GM18909 (cell line): Measurements from ENCODE around the gene PANX2.

Experiments used
- ATAC-seq: cut with Tn5 transposase; IDR thresholded peaks from one replicate; pipeline ENCODE4 v1.9.1; 2021; ENCODE audit warnings: mild to moderate bottlenecking; ENCODE audit not compliant: unreplicated experiment, poor library complexity

PANX2 gene

DNA sequence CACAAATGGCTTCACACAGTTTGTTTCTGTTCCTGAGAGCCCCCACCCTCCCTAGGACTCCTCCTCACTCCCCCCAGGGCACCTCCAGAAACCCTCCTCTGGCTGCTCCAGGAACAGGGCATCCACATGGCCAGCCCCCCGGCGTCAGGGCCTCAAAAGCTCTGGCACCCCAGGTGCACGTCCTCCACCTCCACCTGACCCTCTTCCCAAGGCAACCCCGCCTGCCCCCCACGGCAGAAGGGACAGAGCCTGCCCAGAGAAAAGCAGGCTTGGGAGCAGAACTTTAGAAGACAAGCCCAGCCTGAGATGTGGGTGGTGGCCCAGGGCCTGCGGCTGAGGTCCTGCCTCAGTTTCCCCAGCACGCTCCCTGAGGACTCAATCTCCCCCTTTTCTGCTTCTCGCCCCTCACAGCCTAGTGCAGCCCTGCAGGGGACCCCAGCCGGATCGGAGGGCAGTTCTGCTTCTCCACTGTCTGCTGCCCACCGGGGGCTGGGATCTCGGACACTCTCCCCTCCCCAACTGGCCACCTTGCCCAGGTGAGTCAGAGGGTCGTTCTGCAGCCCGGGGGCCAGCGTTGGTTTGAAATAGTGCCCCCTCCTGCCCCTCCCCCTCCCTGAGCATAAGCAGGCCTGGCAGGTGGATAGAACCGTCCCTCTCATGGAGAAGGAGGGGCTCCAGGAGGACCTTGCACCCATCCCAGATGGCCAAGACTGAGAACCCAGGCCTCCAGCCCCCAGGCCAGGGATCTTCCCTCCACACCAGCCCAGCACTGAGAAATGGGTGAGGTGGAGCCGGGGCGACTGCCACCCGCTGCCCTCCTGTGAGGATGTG is 12.8 kb downstream of the PANX2 start:
- ATAC-seq, result no peak

DNA sequence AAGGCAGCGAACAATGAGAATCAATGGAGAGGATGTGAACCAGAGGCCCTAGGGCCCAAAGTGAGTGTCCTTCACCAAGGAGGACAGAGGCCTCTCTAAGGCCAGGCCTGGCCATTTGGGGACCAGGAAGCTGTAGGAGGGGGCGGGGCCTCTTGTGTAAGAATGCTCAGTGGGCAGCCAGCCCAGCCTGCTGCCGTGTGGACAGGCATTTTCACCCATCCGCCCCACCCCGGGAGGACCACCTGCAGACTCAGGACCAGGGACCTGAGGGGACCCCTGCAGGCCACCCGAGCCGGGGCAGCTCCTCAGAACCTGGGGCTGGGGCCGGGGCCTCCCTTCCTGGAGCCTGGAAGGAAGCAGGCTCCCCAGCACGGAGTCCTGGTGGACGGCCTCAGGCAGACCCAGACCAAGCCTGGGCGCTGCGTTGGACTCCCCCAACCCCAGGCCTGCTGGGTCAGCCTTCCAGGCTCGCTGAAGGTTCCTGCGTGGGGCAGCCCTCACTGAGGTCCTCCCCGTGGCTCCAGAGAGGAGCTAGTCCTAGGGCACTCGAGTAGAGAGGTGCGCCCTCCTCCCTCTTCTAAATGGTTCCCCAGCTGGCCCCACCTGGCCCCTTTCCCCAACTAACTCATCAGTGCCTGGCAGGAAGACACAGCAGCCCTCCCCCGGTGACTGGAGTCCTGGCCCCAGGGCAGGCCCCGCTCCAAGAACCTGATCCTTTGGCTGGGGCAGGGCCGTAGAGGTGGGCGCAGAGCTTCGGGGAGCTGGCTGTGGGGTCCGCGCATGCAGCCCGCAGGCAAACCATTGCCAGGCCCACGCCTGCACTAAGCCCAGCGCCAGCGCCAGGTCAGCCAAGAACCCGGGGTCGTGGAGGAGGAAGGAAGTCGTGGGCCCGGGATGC is 13.7 kb downstream of the PANX2 start:
- no peak for ATAC-seq

DNA sequence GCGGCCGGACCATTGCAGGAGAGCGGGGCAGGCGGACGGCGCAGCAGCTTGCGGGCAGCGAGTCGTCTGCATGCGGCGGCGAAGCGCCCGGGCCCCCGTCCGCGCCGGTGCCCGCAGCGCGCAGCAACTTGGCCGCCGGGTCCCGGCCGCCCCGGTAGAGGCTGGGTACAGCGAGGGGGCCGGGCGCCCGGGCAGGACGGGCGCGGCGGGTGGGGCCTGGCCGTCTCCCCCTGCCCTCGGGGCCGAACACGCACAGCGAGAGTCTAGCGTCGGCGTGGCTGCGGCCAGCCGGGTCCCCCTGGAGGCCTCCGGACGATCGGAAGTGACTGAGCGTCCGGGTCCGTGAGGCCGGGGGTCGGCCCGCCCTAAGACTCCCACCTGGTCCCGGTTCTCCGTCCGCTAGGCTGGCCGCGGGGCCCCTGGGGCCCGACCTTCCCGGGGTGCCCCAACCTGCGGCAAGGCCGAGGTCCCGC is 14.4 kb downstream of the PANX2 start:
- ATAC-seq, result no peak

DNA sequence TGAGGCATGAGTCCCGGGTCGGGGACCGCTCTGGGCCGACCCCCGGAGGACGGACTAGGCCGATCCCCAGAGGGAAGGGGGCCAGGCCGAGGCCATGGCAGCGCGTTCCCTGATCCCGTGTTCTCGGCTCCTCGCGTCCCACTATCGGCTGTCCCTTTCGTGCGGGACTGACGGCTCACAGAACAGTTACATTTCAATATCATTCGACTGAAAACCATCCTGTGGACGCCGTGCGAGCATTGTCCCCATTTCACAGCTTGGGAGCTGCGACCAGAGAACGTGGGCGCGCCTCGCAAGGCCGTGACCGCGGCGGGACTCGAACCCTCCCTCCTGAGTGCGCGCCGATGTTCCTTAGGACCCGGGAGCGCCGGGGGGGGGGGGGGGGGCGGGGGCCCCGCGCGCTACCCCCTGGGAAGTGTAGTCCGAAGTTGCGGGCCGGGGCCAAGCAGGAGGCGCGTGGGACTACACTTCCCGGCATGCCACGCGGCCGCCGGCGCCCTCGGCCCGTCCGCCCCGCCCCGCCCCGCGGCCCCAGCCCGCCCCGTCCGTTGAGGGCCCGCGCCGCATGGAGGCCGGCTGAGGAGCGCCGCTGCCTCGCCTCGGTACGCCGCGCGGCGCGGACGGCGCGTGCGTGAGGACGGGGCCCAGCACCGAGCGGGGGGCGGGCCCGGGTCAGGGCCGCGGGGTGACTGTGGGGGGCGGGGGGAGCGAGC is 15.0 kb downstream of the PANX2 start, which contains the start of gene TRABD:
TSS of gene TRABD (plus strand) at position 539 of the 713 bp plus-strand sequence. CDS start 7,148 bp downstream, outside the sequence.
- no peak for ATAC-seq

DNA sequence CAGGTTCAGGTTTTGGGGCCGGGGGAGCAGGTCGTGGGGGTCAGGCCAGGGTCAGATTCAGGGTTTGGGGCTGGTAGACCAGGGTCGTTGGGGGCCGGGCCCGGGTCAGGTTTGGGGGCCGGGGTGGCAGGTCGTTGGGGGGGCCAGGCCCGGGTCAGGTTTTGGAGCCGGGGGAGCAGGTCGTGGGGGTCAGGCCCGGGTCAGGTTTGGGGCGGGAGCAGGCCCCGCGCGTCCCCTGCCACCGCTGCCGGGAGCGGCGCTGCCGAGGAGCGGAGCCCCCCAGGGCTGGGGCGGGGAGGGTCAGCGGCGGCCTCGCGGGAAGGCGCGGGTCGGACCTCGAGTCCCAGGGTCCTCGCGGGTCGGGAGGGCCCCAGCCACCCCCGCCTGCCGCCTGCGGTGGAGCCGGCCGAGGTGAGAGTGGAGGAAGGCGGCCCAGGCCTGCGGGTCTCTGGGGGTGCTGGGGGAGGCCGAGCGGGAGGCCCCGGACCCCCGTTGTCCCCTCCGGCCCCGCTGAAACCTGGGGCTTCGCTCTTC is 15.7 kb downstream of the PANX2 start:
- ATAC-seq, result no peak

DNA sequence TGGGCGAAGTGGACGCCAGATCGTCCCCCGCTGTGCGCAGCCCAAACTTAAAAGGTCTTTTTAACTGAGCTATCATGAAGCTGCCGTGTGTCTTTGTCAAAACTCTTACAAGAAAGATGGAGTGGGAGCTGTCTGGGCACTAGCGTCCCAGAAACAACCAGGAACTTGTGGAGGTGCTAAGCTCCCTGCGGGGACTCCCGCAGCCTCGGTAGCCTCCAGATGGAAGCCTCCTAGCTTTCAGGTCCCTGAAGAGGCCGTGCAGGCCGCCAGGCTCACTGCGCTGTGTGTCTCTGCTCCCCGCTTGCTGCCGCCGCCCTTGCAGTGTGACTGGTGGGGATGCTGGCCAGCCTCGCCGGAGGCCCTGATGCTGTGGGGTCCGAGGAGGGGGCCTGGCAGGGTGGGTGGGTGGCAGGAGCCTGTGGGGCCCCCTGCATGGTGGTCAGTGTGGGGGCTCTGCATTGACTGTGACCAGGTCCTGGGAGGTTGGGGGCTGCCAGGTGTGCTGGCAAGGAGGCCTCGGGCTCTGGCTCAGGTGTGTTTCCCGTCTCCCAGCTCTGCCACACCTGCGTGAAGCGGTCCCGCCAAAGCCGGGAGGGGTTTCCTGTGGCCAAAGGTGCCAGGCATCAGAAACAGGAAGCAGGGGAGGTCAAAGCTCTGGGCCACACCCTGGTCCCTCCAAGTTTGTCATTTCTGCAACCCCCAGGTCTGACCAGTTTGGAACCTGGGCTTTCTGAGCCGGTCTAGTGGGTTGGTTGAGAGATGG is 16.4 kb downstream of the PANX2 start:
- ATAC-seq, result no peak

DNA sequence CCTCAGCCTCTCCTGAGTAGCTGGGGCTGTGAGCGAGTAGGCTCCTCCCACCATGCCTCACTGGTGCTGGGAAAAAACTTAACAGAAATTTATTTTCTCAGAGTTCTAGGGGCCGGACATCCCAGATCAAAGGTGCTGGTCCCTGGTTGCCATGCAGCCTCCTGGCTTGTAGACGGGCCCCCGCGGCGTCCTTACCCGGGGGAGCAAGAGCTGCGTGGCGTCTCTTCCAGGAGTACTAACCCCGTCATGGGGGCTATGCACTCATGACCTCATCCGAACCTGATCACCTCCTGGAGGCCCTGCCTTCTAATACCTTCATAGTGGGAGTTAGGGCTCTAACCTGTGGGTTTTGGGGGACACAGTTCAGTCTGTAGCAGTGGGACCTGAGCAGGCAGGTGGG is 17.8 kb downstream of the PANX2 start:
- no peak for ATAC-seq

DNA sequence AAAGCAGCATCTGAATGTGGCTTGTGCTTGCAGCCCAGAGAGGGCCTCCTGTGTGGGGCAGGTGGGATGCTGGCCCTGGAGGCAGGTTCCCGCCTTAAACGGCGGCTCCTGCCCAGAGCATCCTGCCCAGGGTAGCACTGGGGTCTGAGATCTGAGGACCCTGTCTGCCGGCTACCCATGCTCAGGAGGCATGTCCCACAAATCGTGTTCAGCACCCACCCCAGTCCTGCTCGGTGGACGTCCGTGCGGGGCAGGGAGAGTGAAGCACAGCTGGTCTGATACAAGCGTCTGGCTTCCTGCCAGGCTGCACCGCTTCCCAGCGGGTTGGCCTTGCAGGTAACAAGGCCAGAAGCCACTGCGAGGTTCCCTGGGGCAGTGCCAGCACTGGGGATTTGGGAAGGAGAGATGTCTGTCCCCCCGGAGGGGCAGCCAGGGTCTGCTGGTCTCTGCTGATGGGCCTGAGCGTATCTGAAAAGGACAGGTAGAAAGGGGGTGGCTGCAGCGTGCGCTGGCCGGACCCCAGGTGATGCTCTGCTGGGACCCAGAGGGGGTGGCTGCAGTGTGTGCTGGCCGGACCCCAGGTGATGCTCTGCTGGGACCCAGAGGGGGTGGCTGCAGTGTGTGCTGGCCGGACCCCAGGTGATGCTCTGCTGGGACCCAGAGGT is 18.8 kb downstream of the PANX2 start:
- no peak for ATAC-seq

DNA sequence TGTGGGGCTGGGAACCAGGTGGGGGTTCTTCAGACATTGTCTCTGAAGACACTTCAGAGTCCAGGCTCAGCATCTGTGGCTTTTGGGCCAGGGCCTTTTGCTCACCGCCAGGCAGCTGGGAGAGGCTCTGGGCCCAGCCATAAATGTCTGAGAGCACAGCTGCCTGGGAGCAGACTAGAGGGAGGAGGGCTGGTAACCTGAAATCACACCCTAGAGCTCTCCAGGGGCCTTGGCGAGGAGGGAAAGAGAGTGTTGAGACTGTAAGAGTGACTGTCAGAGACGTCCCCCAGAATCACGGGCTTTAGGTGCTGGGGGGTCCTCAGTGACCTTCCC is 19.3 kb downstream of the PANX2 start:
- ATAC-seq, result peak; percentile 3

DNA sequence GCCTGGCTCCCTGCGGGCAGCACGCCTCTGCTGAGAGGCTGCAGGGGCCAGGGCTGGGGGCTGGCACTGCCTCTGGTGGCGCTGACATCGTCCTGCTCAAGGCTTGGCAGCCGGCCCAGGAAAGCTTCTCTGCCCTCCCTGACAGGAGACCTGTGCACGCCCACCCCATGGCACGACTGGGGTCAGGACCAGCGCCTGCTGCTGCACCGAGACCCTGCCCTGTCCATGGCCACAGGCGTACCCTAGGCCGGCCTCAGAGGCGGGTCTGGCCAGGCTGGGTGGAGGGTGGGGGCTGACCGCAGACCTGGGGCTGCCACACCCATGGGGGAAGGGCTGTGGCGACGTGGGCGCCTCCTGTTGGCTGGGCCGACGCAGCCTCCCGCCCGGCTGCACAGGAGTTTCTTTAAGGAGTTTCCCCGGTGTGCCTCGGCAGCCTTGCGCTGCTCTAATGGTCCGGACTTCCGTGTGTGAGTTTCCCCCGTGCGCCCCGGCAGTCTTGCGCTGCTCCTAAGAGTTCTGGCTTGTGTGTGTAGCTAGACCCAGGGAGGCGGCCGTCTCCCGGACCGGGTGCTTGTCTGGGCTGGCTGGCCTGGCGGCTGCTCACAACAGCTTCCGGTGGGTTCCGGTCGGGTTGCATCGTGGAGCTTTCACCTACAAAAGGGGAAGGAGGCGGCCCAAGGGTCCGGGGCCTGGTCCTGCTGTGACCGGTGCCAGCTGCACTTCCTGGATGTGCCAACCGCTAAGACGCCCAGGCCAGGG is 19.8 kb downstream of the PANX2 start:
- ATAC-seq, result peak; percentile 41

DNA sequence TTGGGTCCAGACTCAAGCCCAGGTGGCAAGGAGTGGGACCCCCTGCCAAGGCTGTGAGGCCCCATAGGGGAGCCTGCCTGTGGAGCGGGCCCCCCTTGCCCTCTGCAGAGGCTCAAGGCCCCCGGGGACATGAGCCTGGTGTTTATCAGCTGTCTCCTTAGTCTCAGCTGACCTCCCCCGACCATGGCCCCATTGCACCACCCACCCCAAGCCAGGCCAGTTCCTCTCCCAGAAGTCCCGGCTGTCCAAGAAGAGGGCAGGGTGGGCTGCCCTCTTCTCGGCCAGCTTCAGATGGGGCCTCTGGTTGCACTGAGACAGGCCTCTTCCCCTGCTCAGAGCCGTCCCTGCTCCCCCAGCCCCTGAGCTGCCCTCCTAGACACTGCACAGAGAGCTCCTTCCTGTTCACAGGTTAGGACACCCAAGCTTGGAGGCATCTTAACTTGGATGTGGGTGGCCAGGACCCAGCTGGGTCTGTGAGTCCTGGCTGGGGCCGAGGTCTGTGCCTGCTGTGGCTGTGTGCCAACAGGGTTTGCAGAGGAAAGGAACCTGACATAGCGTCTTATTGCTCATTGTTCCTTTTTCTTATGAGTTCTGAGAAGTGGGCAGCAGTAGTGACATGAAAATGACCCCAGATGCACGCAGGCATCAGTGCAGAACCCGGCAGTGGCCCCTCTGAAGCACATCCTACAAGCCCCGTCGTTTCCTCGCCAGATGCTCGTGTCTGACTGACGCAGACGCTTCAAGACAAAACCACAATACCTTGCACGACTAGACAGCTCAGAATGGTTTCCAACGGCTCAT is 20.6 kb downstream of the PANX2 start:
- ATAC-seq, result no peak

DNA sequence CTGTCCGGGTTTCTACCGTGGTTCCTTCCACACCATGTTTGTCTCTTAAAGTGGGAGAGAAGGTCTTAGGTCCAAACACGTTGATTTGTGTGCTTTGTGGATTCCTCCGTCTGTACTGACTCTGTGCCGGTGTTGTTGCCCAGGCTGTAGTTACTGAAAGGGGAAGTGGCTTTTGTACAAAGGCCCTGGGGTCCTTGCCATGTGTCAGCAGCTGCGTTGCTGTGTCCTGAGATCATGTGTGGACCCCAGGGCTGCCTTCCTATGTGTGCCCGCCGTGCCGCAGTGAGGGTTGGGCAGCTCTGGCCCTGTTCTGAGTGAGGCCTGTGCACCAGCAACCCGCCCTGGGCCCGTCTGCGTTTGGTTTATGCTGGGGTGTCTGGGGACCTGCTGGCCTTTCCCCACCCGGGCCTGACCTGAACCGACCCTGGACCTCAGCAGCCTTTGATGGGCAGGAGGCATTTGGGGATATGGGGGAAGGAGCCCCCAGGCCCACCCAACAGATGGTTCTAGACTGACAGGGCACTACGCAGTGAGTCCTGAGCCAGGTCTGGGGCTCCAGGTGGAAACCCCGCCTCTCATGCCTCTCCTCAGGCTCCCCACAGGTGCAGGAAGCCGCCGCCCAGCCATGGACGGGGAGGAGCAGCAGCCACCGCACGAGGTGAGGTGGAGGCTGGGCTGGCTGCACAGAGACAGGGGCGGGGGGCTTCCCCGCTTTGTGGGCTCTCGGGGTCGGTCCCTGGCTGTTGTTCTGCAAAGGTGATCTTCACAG is 22.1 kb downstream of the PANX2 start:
- no peak for ATAC-seq

DNA sequence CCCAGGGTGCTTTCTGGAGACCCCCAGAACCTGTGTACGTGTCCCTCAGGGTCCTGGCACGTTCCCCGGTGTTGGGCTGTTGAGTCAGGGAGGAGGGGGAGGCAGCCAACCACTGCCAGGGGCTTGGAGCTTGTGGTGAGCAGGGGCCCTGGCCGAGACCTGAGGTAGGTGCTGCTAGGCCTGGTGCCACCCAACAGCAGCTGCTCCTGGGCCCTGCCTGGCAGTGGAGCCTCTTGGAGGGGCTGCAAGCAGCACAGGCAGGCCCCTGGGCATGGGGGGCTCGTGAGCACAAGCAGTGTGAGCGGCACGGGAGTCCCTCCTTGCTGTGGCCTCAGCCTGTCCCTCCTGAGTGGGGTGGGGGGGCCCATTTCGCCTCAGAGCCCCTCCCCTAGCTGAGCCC is 23.1 kb downstream of the PANX2 start:
- ATAC-seq, result no peak

DNA sequence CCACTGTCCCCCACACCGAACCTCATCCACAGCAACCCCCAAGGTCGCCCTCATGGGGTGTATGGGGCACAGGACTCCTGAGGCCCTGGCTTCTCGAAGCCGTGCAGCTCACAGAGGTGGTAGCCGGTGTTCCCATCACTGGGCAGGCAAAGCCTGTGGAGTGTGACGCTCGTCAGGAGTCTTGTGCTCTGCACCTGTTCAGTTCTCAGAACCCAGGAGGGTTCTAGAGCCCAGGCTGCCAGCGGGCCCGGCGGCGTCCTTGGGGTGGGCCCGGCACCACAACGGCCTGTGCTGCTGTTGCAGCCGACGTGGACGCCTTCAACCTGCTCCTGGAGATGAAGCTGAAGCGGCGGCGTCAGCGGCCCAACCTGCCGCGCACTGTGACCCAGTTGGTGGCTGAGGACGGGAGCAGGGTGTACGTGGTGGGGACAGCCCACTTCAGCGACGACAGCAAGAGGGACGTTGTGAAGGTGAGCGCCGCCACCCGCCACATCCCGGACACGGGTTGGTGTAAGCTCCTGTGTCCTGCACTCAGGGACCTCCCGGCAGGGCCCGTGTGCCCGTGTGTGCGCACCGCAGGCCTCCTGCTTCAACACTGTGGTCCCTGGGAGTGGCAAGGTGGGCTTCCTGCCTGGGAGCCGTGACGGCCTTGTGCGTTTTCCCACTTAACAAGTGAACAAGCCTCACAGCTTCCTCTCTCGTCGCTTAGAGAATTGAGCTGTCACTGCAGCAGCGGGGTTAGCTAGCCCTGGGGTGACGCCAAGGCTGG is 23.7 kb downstream of the PANX2 start:
- ATAC-seq, result no peak

DNA sequence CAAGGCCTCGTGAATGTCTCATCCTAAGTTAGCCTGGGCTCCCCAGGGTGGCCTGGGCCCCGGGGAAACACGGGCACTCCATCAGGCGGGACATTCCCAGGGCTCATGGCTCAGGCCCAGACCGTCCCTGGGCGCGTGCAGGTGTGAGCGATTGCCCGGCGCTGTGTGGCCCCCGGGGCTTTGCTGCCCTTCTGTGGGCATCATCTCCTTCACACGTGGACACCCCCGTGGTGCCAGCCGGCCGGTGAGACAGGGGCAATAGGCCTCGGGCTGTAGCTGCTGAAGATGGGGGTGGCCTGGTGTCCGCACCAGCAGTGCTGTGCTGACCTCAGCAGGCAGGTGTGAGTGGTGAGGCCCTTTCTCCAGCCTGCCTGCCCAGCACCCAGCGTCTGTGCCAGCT is 25.7 kb downstream of the PANX2 start:
- ATAC-seq, result no peak
